Measurements from ENCODE around the gene ZNF592. TPM values are rescaled to one million over a fixed set of nuclear protein-coding genes. Genes with fewer than 3 reads are reported as not detected.

Gene ZNF592
- total and polyA plus RNA-seq, 9 of the 15 experiments (the other 6 are each of a cell fraction or from before 2014, with no cell fraction given) = 0.88 to 23.8 (median 7.4) TPM

DNA sequence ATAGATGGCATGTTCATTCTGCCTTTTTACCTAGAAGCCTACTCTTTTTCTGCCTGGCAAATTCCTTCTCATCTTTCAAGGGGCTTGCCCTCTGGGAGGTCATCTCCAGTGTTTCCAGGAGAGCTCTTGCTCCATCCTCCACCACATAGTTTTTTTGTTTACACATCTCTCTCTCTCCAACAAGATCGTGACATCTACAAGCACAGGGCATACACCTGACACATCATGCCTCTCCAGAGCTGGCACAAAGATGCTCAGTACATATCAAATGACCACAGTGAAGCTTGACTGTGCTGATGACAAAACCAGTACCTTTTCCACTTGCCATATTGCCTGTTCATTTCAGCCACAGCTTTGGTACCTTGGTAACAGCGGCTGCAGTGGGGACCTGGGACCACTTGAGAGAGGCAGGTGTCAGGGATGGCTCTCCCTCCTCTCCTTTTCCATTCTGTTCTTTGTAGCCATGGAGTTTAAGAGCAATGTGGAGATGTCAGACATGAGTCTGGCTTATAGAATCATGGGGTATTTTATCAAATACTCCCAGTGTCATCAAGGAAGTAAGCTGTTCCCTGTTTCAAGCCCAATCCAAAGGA lies 84.2 kb downstream of the ZNF592 start:
- WGBS (ENCODE audit: insufficient coverage, low coverage, missing lambda C conversion rate) = 0% methylated on average over 2 of the region's 2 CpGs

More for the DNA sequence above, 84.2 kb downstream of the ZNF592 start:
- FAIRE-seq (no peak), DNase-seq (ENCODE audit: extremely low read depth in 1 of 4, low spot score in 3 of 4) (no peak), ATAC-seq (no peak)
- intact Hi-C loops (cut with micrococcal nuclease) = no loop called here
- Histone ChIP-seq H3K4me1 (replicated peaks in 1 of 2; ENCODE audit: control insufficient read depth in 2 of 2, insufficient read depth in 2 of 2, low read length in 2 of 2) (peaks cover 10 to 22% of the 10 kb centered on the region in 2 experiments; a peak in 3 of 5 replicates), H4K20me1 (replicated peaks; ENCODE audit: control insufficient read depth, insufficient read depth, low read length) (no peaks in the 10 kb centered on the region), H3K27ac (ENCODE audit: extremely low read depth, low read depth, low read length) (no peak overlapping the region), H3K4me2 (ENCODE audit: insufficient read depth, low read length) (no peak overlapping the region), H3K9me1 (ENCODE audit: control insufficient read depth, insufficient read depth, low read length) (no peaks in the 10 kb centered on the region), H3K36me3 (ENCODE audit: control insufficient read depth, insufficient read depth, low read length) (no peaks in the 10 kb centered on the region), H2AFZ (ENCODE audit: low read depth, low read length) (no peak overlapping the region), H3K9ac (ENCODE audit: insufficient read depth in 1 of 2, low read depth in 2 of 2, low read length in 2 of 2) (no peak overlapping the region), H3K9me3 (replicated peaks; ENCODE audit: control insufficient read depth, insufficient read depth, low read depth, low read length) (no peaks in the 10 kb centered on the region), H3K4me3 (no peak overlapping the region), H3K27me3 (ENCODE audit: control insufficient read depth in 2 of 2, insufficient read depth in 2 of 2, low read length in 2 of 2) (peaks cover 0 to 4% of the 10 kb centered on the region in 2 experiments; a peak in 2 of 5 replicates), H3K79me2 (ENCODE audit: control insufficient read depth, insufficient read depth, low read length) (no peaks in the 10 kb centered on the region)
- TF ChIP-seq, protein P1, sequence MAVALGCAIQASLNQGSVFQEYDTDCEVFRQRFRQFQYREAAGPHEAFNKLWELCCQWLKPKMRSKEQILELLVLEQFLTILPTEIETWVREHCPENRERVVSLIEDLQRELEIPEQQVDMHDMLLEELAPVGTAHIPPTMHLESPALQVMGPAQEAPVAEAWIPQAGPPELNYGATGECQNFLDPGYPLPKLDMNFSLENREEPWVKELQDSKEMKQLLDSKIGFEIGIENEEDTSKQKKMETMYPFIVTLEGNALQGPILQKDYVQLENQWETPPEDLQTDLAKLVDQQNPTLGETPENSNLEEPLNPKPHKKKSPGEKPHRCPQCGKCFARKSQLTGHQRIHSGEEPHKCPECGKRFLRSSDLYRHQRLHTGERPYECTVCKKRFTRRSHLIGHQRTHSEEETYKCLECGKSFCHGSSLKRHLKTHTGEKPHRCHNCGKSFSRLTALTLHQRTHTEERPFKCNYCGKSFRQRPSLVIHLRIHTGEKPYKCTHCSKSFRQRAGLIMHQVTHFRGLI (CRISPR knock-in tag; IDR thresholded peaks at IDR 0.05) = no peak
- TF ChIP-seq, protein P2, sequence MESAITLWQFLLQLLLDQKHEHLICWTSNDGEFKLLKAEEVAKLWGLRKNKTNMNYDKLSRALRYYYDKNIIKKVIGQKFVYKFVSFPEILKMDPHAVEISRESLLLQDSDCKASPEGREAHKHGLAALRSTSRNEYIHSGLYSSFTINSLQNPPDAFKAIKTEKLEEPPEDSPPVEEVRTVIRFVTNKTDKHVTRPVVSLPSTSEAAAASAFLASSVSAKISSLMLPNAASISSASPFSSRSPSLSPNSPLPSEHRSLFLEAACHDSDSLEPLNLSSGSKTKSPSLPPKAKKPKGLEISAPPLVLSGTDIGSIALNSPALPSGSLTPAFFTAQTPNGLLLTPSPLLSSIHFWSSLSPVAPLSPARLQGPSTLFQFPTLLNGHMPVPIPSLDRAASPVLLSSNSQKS (CRISPR knock-in tag; IDR thresholded peaks at IDR 0.05) = no peak
- TF ChIP-seq, protein P3, sequence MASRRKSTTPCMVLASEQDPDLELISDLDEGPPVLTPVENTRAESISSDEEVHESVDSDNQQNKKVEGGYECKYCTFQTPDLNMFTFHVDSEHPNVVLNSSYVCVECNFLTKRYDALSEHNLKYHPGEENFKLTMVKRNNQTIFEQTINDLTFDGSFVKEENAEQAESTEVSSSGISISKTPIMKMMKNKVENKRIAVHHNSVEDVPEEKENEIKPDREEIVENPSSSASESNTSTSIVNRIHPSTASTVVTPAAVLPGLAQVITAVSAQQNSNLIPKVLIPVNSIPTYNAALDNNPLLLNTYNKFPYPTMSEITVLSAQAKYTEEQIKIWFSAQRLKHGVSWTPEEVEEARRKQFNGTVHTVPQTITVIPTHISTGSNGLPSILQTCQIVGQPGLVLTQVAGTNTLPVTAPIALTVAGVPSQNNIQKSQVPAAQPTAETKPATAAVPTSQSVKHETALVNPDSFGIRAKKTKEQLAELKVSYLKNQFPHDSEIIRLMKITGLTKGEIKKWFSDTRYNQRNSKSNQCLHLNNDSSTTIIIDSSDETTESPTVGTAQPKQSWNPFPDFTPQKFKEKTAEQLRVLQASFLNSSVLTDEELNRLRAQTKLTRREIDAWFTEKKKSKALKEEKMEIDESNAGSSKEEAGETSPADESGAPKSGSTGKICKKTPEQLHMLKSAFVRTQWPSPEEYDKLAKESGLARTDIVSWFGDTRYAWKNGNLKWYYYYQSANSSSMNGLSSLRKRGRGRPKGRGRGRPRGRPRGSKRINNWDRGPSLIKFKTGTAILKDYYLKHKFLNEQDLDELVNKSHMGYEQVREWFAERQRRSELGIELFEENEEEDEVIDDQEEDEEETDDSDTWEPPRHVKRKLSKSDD (conservative IDR thresholded peaks at IDR 0.05; ENCODE audit: low read length) = no peak
- BruUV-seq (replicated peaks) = no TSS peak
- POLR2A ChIA-PET = interaction anchor here (0.5 to 1.1 kb wide), 6 partner anchors 15 to 250 kb away, joined by 3 to 4 read pairs (median 3); no protein-coding TSS in a partner anchor
- in situ Hi-C loops (cut with MboI) = no loop called here
- CTCF ChIA-PET (ENCODE audit: low intra/inter-chr PET ratio) = no interaction called here

All from K562 (cell line).